Gastrocnemius medialis (tissue), 4 donors: ENCODE measurements around the gene WLS.

Source experiments
- POLR2A ChIP-seq, 2 donors: fragments of 450-650 bp; IDR thresholded peaks; one replicate each; pipeline ENCODE4 v1.6.1; 2017; ENCODE audit warnings: antibody characterized with exemption in 2 of 2, mild to moderate bottlenecking in 2 of 2, moderate library complexity in 2 of 2
- TF ChIP-seq, protein P1 (sequence below), 5 experiments: fragments of 450-650 bp in 3 of 5; fragments of 200-600 bp in 2 of 5; sonication (generic) in 2 of 5; IDR thresholded peaks in 4 of 5; conservative IDR thresholded peaks in 1 of 5; 1 replicate in 4 of 5; 2 replicates in 1 of 5; pipeline ENCODE4 v1.5.1; 2016 to 2019; ENCODE audit warnings: antibody characterized with exemption in 5 of 5, mild to moderate bottlenecking in 3 of 5, moderate library complexity in 3 of 5

DNA sequence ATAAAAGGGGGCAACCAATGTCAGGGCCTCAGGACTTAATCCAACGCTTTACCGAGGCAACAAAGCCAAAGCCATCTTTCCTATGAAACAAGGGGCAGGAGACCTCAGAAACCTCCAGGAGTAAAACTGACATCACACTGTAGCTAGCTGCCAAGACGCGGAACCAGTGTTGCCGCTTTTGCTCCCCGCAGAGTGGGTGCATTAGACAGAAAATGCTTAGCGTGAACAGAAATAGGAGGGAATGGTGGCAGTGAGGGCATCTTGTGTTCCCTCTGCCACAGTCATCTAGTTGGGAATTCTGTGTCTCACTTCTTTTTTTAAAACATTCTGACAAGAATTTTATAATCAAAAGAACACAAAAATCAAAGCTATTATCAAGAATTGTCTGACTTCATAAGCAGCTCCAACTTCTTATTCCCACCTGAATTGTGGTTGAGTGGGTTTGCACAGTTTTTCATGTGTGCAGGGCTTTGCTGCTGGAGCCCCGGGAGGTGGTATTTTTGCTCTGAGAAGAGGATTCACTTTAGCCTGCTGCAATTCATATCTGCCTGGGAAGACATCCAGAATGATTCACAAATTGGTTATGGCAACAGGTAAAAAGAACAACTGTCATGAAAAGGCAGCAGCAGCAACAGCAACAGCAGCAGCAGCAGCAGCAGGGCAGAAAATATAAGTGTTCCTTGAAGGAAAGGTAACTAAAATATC lies 99.7 kb downstream of the WLS start:
- no peak for TF ChIP-seq POLR2A (IDR thresholded peaks at IDR 0.05)
- TF ChIP-seq, protein P1, sequence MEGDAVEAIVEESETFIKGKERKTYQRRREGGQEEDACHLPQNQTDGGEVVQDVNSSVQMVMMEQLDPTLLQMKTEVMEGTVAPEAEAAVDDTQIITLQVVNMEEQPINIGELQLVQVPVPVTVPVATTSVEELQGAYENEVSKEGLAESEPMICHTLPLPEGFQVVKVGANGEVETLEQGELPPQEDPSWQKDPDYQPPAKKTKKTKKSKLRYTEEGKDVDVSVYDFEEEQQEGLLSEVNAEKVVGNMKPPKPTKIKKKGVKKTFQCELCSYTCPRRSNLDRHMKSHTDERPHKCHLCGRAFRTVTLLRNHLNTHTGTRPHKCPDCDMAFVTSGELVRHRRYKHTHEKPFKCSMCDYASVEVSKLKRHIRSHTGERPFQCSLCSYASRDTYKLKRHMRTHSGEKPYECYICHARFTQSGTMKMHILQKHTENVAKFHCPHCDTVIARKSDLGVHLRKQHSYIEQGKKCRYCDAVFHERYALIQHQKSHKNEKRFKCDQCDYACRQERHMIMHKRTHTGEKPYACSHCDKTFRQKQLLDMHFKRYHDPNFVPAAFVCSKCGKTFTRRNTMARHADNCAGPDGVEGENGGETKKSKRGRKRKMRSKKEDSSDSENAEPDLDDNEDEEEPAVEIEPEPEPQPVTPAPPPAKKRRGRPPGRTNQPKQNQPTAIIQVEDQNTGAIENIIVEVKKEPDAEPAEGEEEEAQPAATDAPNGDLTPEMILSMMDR (IDR thresholded peaks at IDR 0.05 in 4 of 5, conservative IDR thresholded peaks at IDR 0.05 in 1 of 5), result no peak
